GM12878 (cell line): ENCODE results near the gene STX19. TPM values are rescaled to one million over a fixed set of nuclear protein-coding genes. Genes with fewer than 3 reads are reported as not detected.

Experiments
- ATAC-seq: fragments of 200-7000 bp; cut with Tn5 transposase; 3 replicates; pipeline ENCODE4 v1.9.1; 2020; ENCODE audit warnings: mild to moderate bottlenecking, moderate library complexity
- BruUV-seq: library from RNA; stranded (reverse); fragments of 400-500 nt; replicated peaks from 2 replicates; lab custom pipeline; 2021; lab: Mats Ljungman, UMichigan
- CTCF ChIA-PET: fragments of 300-600 bp; sonication (Branson Sonifier 250); formaldehyde crosslinking; extraction: SDS; loops from one replicate; lab custom pipeline; 2021; ENCODE audit warnings: inconsistent platforms; lab: Yijun Ruan, JAX
- POLR2A ChIA-PET: fragments of 350-600 bp; formaldehyde crosslinking; extraction: SDS; loops from one replicate; lab custom pipeline; 2021; ENCODE audit warnings: inconsistent platforms; lab: Charles Lee
- RAD21 ChIA-PET: fragments of 300-600 bp; sonication (Branson Sonifier 250); formaldehyde crosslinking; loops from one replicate; lab custom pipeline; 2023; ENCODE audit warnings: antibody characterized with exemption; ENCODE audit not compliant: unreplicated experiment; lab: Charles Lee
- SMC1A ChIA-PET: fragments of 300-600 bp; sonication (Branson Sonifier 250); formaldehyde crosslinking; loops from one replicate; lab custom pipeline; 2023; ENCODE audit not compliant: unreplicated experiment, uncharacterized antibody; lab: Charles Lee
- DNase-seq: peaks from one replicate; pipeline ENCODE4 v3.0.0-alpha.2; 2011; ENCODE audit warnings: low read depth, low spot score
- FAIRE-seq: peaks from 3 replicates; lab custom pipeline; 2011; peaks lifted over from hg19 to GRCh38; lab: Jason Lieb, UNC
- H2AFZ ChIP-seq: 2 replicates; pipeline ENCODE4 v1.6.0; 2011; ENCODE audit warnings: low read depth, low read length, control low read depth; ENCODE audit not compliant: control insufficient read depth
- H3K27ac ChIP-seq: 2 replicates; pipeline ENCODE4 v1.5.1; 2011; ENCODE audit warnings: control low read depth; ENCODE audit not compliant: control insufficient read depth, insufficient read depth
- H3K27me3 ChIP-seq, 2 experiments: replicated peaks in 1 of 2; 2 replicates each; pipeline versions ENCODE4 v1.6.0 to v1.6.1; 2011; ENCODE audit warnings: low read length in 1 of 2; ENCODE audit not compliant: control insufficient read depth in 2 of 2, insufficient read depth in 2 of 2
- H3K36me3 ChIP-seq, 2 experiments: 2 replicates each; pipeline ENCODE4 v1.5.1; 2011; ENCODE audit warnings: low read length in 1 of 2; ENCODE audit not compliant: control insufficient read depth in 2 of 2, insufficient read depth in 2 of 2
- H3K4me1 ChIP-seq: 2 replicates; pipeline ENCODE4 v1.6.1; 2011; ENCODE audit warnings: mild to moderate bottlenecking, low read length, moderate library complexity, mixed read lengths; ENCODE audit not compliant: control insufficient read depth, insufficient read depth
- H3K4me2 ChIP-seq: 2 replicates; pipeline ENCODE4 v1.6.0; 2011; ENCODE audit warnings: control low read depth; ENCODE audit not compliant: control insufficient read depth, insufficient read depth
- H3K4me3 ChIP-seq: fragments of 200-600 bp; sonication (generic); 2 replicates; pipeline ENCODE4 v1.5.1; 2016
- H3K79me2 ChIP-seq: 2 replicates; pipeline ENCODE4 v1.6.0; 2011; ENCODE audit warnings: low read length; ENCODE audit not compliant: control insufficient read depth, insufficient read depth
- H3K9ac ChIP-seq: 2 replicates; pipeline ENCODE4 v1.8.0; 2011; ENCODE audit warnings: low read length, control low read depth, mixed read lengths; ENCODE audit not compliant: control insufficient read depth, insufficient read depth
- H3K9me3 ChIP-seq: replicated peaks from 3 replicates; pipeline ENCODE4 v1.5.1; 2011; ENCODE audit warnings: mild to moderate bottlenecking, low read length; ENCODE audit not compliant: control insufficient read depth, insufficient read depth
- H4K20me1 ChIP-seq: 2 replicates; pipeline ENCODE4 v1.6.0; 2011; ENCODE audit not compliant: control insufficient read depth, insufficient read depth
- ELK1 ChIP-seq: IDR thresholded peaks from 2 replicates; pipeline ENCODE4 v1.6.1; 2012; ENCODE audit warnings: low read depth, low read length, improper control_type of control experiment
- ESRRA ChIP-seq: IDR thresholded peaks from 2 replicates; pipeline ENCODE4 v1.6.1; 2012; ENCODE audit warnings: mild to moderate bottlenecking, low read length, improper control_type of control experiment
- HSF1 ChIP-seq: fragments of 150-350 bp; IDR thresholded peaks from 2 replicates; pipeline ENCODE4 v1.6.1; 2014; ENCODE audit warnings: mild to moderate bottlenecking, low read depth, low read length
- KDM1A ChIP-seq: fragments of 200-600 bp; sonication (generic); IDR thresholded peaks from 2 replicates; pipeline ENCODE4 v1.6.1; 2016; ENCODE audit warnings: borderline replicate concordance
- KLF5 ChIP-seq: fragments of 450-650 bp; IDR thresholded peaks from 2 replicates; pipeline ENCODE4 v1.6.1; 2014; ENCODE audit warnings: mild to moderate bottlenecking; ENCODE audit not compliant: partially characterized antibody
- MLLT1 ChIP-seq: fragments of 450-650 bp; IDR thresholded peaks from 2 replicates; pipeline ENCODE4 v1.6.1; 2016; ENCODE audit warnings: mild to moderate bottlenecking
- MXI1 ChIP-seq: fragments of 150-350 bp; IDR thresholded peaks from 2 replicates; pipeline ENCODE4 v1.6.1; 2011; ENCODE audit warnings: low read depth, mild to moderate bottlenecking, inconsistent platforms, low read length, improper control_type of control experiment
- PRDM15 ChIP-seq: fragments of 450-650 bp; formaldehyde crosslinking; IDR thresholded peaks from 2 replicates; pipeline ENCODE4 v1.4.0; 2020; ENCODE audit warnings: mild to moderate bottlenecking, moderate library complexity
- RELB ChIP-seq: fragments of 450-650 bp; IDR thresholded peaks from 2 replicates; pipeline ENCODE4 v1.6.1; 2017; ENCODE audit warnings: low read depth, mild to moderate bottlenecking, moderate library complexity
- RFX5 ChIP-seq: IDR thresholded peaks from 2 replicates; pipeline ENCODE4 v1.6.1; 2011; ENCODE audit warnings: low read depth, low read length, improper control_type of control experiment
- TBL1XR1 ChIP-seq: IDR thresholded peaks from 2 replicates; pipeline ENCODE4 v1.6.1; 2012; ENCODE audit warnings: low read depth, low read length, improper control_type of control experiment
- WGBS: methylation state at CpG from one replicate; pipeline ENCODE4 v1.1.6; 2016; ENCODE audit warnings: low lambda C conversion rate; ENCODE audit not compliant: insufficient replicate concordance, insufficient coverage; ENCODE audit errors: missing lambda C conversion rate; 5-methylcytosine and 5-hydroxymethylcytosine counted together
- in situ Hi-C: fragments of 300-500 bp; cut with MboI; formaldehyde crosslinking; loops from 9 replicates; pipeline ENCODE4 v1.14.3; 2018; ENCODE audit warnings: mixed read lengths
- intact Hi-C: fragments of 100-400 bp; cut with micrococcal nuclease; formaldehyde crosslinking; loops from one replicate; pipeline ENCODE4 v1.14.2; 2022; ENCODE audit not compliant: unreplicated experiment
- polyA plus RNA-seq, 11 experiments: library from polyadenylated mRNA; depleted of rRNA in 4 of 11; unstranded in 6 of 11; stranded (reverse) in 5 of 11; fragments of >200 nt; fragmentation: Nextera tagmentation in 4 of 11; fragmentation: Illumina TruSeq in 1 of 11; extraction: Ambion mirVana in 4 of 11; extraction: Trizol in 1 of 11; gene quantifications; 1 replicate in 1 of 11; 2 replicates in 10 of 11; pipeline versions ENCODE4 v1.2.1 to v1.2.3, GENCODE V29; 2011 to 2016; ENCODE audit warnings: inconsistent platforms in 2 of 11, missing spikeins in 2 of 11, low read depth in 1 of 11
- total RNA-seq, 4 experiments: library from RNA; depleted of rRNA in 3 of 4; stranded (reverse); fragments of >200 nt in 3 of 4; fragmentation: Illumina TruSeq in 1 of 4; extraction: Trizol in 1 of 4; gene quantifications; 2 replicates each; pipeline versions ENCODE4 v1.2.1 to v1.2.3, GENCODE V29; 2013 to 2021

The STX19 gene
- total and polyA plus RNA-seq, 10 of the 15 experiments (the other 5 are each of a cell fraction or from before 2014, with no cell fraction given) = 0.10 to 0.14 (median 0.11) TPM; not detected in 7

GRCh38 chr3:94049267-94049666, 20.9 kb upstream of the STX19 start (continued):
- TF ChIP-seq PRDM15 (CRISPR knock-in tag) = no peak
- TF ChIP-seq RFX5 = no peak
- TF ChIP-seq MLLT1 = no peak

- SMC1A ChIA-PET = no interaction called here
- DNase-seq (no peak), FAIRE-seq (no peak), ATAC-seq (no peak)
- no peak overlapping the region for H3K4me2 ChIP-seq
- H3K27me3 ChIP-seq = no peaks in the 10 kb centered on the region
- intact Hi-C loops = no loop called here
- no peak overlapping the region for H2AFZ ChIP-seq
- no peaks in the 10 kb centered on the region for H3K9me3 ChIP-seq
- CTCF ChIA-PET = no interaction called here
- no peak overlapping the region for H3K9ac ChIP-seq
- WGBS = 98% methylated on average over 2 of the region's 2 CpGs
- no peak overlapping the region for H3K4me3 ChIP-seq
- in situ Hi-C loops = no loop called here
- H3K27ac ChIP-seq = no peak overlapping the region
- POLR2A ChIA-PET = no interaction called here
- no TSS peak for BruUV-seq
- peaks cover 0 to 2% of the 10 kb centered on the region in 2 experiments; a peak in 2 of 4 replicates for H3K36me3 ChIP-seq
- no peaks in the 10 kb centered on the region for H3K4me1 ChIP-seq
- RAD21 ChIA-PET = no interaction called here
- H3K79me2 ChIP-seq = no peaks in the 10 kb centered on the region
- no peaks in the 10 kb centered on the region for H4K20me1 ChIP-seq
- no peak for TF ChIP-seq HSF1
- no peak for TF ChIP-seq RELB
- no peak for TF ChIP-seq TBL1XR1
- TF ChIP-seq ELK1 = no peak
- TF ChIP-seq KDM1A = no peak
- no peak for TF ChIP-seq KLF5
- TF ChIP-seq ESRRA = no peak
- TF ChIP-seq MXI1 = no peak
These were observed 18.1 kb upstream of the STX19 start for GRCh38 chr3:94046533-94046932.
